AG04449 (cell line): ENCODE data around the gene C3.

ENCODE experiments used
- CTCF ChIA-PET: fragments of 350-600 bp; formaldehyde crosslinking; extraction: SDS; loops from one replicate; lab custom pipeline; 2021; ENCODE audit warnings: antibody characterized with exemption; lab: Yijun Ruan, JAX
- POLR2A ChIA-PET: fragments of 400-600, 350-600 bp; formaldehyde crosslinking; extraction: SDS; loops from one replicate; lab custom pipeline; 2020; ENCODE audit warnings: antibody characterized with exemption, inconsistent platforms; lab: Yijun Ruan, JAX
- DNase-seq: peaks from one replicate; pipeline ENCODE4 v3.0.0-alpha.2; 2010; ENCODE audit warnings: low read depth, low spot score
- H3K4me3 ChIP-seq: 2 replicates; pipeline ENCODE4 v1.5.1; 2011; ENCODE audit warnings: low read depth, mild to moderate bottlenecking, control low read depth, low read length
- TF ChIP-seq, protein P1 (sequence below): IDR thresholded peaks from one replicate; pipeline ENCODE4 v1.5.1; 2011; ENCODE audit warnings: mild to moderate bottlenecking, moderate library complexity, low read length, control low read depth, inconsistent platforms; ENCODE audit not compliant: insufficient read depth; ENCODE audit errors: missing control alignments

Gene C3

GRCh38 chr19:6693056-6693471 is 27.4 kb downstream of the C3 start:
- TF ChIP-seq, protein P1, sequence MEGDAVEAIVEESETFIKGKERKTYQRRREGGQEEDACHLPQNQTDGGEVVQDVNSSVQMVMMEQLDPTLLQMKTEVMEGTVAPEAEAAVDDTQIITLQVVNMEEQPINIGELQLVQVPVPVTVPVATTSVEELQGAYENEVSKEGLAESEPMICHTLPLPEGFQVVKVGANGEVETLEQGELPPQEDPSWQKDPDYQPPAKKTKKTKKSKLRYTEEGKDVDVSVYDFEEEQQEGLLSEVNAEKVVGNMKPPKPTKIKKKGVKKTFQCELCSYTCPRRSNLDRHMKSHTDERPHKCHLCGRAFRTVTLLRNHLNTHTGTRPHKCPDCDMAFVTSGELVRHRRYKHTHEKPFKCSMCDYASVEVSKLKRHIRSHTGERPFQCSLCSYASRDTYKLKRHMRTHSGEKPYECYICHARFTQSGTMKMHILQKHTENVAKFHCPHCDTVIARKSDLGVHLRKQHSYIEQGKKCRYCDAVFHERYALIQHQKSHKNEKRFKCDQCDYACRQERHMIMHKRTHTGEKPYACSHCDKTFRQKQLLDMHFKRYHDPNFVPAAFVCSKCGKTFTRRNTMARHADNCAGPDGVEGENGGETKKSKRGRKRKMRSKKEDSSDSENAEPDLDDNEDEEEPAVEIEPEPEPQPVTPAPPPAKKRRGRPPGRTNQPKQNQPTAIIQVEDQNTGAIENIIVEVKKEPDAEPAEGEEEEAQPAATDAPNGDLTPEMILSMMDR = no peak
- DNase-seq = no peak
- POLR2A ChIA-PET = no interaction called here
- no peak overlapping the region for H3K4me3 ChIP-seq
- CTCF ChIA-PET = no interaction called here

DNA sequence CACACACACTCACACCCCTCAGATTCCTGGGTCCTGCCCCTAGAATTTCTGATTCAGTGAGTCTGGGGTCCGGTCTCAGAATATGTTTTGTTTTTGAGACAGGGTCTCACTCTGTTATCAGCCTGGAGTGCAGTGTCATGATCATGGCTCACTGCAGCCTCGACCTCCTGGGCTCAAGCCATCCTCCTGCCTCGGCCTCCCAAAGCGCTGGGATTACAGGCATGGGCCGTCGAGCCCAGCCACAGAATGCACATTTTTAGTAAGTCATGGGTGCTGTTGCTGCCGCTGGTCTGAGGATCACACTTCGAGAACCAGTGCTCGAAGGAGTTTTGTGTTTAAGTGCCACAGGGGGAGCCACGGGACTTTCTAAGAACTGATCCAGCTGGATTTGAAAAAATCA is 28.4 kb downstream of the C3 start:
- TF ChIP-seq, protein P1 = no peak
- POLR2A ChIA-PET = no interaction called here
- no peak overlapping the region for H3K4me3 ChIP-seq
- DNase-seq = no peak
- CTCF ChIA-PET = no interaction called here

DNA sequence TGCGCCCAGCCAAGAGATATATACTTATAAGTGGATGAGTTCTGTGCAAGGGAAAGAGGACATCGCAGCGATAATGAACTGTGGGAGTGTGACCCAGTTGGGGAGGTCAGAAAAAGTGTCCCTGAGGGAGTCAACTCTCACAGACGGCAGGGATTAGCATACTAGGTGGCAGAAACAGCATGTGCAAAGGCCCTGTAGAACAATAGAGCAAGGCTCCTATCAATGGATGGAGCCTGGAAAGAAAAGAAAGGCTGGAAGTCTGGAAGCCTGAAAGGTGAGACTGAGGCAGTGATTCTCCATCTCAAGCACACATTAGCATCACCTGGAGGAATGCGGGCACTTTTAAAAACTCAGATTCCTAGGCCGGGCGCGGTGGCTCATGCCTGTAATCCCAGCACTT is 29.1 kb downstream of the C3 start:
- TF ChIP-seq, protein P1 = no peak
- no peak overlapping the region for H3K4me3 ChIP-seq
- ChIA-PET POLR2A (no interaction called here), CTCF (no interaction called here)
- DNase-seq = no peak

DNA sequence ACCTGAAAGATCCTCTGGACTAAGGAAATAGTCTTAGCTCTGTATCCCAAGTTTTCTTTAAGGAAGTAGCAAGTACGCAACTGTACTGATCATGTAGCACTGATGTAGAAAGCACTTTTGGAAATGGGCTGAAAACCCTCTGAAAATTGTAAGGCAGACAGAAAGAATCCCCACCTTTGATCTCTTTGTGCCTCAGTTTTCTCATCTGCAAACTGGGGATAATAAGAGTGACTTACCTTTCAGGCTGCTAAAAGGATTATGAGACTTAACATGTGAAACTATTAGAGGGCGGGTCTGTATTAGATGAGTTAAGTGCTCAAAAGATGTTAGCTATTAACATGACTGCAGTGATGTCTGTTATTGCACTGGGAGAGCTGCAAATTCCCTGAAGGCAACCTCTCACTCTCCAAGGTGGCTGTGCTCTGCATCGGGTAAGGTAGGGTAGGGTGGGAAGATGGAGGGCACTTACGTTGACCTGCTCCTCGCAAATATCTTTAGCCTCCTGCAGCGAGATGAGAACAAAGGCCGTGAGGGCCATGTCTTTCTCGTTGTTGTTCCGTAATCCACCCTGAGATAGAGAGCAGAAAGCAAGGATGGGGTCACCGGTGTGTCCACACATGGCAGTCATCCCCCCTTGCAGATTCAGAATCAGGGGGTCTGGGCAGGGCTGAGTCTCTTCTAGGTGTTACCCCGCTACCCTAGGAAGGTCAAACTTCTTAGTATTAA is 30.1 kb downstream of the C3 start:
- TF ChIP-seq, protein P1 = no peak
- ChIA-PET CTCF (no interaction called here), POLR2A (no interaction called here)
- no peak for DNase-seq
- no peak overlapping the region for H3K4me3 ChIP-seq

DNA sequence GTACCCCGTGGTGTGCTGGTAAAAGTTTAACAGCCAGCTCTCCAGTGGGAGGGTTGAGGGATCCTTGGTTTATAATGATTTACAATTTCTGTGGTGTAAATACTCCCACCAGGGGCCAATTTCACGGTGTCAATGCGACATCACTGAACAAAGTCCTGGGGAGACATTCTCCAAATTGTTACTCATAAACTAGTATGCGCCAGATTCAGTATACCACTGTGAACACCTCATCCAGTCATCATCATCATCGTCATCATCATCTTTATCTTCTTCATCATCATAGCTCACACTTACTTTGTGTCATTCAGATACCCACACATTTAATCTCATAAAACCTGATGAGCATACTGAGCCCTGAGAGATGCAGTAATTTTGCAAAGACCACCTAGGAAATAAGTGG is 33.3 kb downstream of the C3 start:
- no peak overlapping the region for H3K4me3 ChIP-seq
- CTCF ChIA-PET = interaction anchor here (1.0 kb wide), 1 partner anchor 54 kb away, joined by 3 read pairs; no protein-coding TSS in a partner anchor
- DNase-seq = no peak
- TF ChIP-seq, protein P1 = no peak
- POLR2A ChIA-PET = no interaction called here

DNA sequence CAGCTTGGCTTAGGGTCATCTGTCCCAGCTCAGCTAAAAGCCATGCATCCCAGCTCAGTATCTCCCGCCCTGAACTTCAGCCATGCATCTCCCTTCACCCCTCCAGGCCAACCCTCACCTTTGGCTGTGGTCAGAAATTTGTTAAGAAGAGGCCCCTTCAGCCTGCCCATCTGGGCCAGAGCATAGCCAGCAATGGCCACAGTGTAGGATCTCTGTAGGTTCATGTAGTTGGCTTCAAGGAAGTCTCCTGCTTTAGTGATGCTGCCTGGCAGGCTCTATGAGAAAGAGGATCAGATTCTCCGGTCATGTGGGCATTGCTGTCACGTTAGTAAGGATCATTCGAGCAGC is 33.8 kb downstream of the C3 start:
- CTCF ChIA-PET = interaction anchor here (1.0 kb wide), 1 partner anchor 53 kb away, joined by 3 read pairs; no protein-coding TSS in a partner anchor
- no peak overlapping the region for H3K4me3 ChIP-seq
- POLR2A ChIA-PET = no interaction called here
- TF ChIP-seq, protein P1 = no peak
- DNase-seq = no peak
